Right renal cortex interstitium (tissue), 3 donors: ENCODE results near the gene CHST2. TPM values are rescaled to one million over a fixed set of nuclear protein-coding genes. Genes with fewer than 3 reads are reported as not detected.

Experiments
- DNase-seq, 3 donors: peaks; one replicate each; pipeline ENCODE4 v3.0.0-alpha.2; 2013; ENCODE audit warnings: low read depth in 3 of 3, low spot score in 2 of 3
- polyA plus RNA-seq, 3 donors: library from polyadenylated mRNA; unstranded; fragments of 120-200 nt; gene quantifications; one replicate each; pipeline ENCODE4 v1.2.1, GENCODE V29; 2013; ENCODE audit not compliant: insufficient read length in 3 of 3

CHST2 gene
- polyA plus RNA-seq, 3 donors, result 21.0 to 29.7 (median 28.0) TPM

DNA sequence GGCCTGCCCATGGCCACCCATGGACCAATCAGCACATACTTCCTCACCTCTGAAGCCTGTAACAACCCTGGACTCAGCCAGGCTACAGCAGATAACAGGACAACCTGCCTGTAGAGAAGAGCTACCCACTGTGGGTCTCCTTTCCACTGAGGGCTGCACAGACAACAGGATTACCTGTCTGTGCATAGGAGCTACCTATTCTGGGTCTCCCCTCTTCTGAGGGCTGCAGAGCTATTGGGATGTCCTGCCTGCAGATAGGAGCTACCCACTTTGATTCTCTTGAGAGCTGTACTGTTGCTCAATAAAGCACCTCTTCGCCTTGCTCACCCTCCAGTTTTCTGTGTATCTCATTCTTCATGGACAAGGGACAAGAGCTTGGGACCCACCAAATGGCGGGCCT lies 23.8 kb upstream of the CHST2 start:
- no peak for DNase-seq

DNA sequence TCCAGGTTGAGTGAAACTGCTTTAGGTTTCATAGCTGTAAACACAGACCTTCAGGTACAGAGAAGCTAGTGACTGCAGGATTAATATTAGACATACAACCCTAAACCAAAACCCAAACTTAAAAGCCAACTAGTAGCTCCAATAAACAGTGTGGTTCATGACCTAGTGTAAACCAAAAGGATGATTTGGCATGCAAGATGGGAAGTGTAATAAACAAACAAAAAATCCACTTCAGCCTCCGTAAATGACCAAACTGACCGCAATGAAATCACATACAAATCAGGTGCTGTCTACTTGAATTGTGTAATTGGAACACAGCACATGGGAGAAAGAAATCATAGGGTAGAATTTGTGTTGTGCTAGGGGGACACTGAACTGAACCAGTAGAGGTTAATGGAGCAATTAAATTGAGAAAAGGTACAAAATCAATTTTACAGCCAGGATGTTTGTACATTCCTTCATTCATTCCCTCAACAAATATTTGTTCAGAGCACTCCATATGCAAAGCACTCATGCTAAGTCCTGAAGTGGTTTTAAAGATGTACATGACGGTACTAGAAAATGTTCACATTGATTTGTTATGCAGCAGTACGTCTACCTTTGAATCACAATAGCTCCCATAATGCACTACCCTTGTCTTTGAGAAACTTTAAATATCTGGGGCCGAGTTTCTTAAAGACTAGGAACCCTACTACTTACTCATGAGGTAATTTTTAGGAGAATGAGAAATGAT lies 21.4 kb upstream of the CHST2 start:
- no peak for DNase-seq

DNA sequence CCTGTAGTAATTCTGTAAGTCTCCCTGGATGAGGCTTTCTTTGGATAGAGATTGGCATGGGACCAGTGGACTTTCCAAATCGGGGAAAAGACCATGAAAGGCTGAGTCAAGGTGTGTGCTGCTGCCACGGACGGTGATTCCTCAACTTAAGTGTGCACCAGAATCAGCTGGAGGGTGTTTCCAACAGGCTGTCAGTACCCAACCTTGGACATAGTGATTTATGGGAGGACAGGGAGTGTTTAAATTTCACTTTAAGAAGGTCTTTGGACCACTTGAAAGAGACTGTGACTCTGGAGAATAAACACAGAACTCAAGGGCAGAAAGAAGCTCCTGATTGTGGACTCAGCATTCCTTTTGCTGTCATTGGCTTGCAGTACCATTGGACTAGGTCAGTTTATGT lies 20.4 kb upstream of the CHST2 start:
- DNase-seq, result no peak

DNA sequence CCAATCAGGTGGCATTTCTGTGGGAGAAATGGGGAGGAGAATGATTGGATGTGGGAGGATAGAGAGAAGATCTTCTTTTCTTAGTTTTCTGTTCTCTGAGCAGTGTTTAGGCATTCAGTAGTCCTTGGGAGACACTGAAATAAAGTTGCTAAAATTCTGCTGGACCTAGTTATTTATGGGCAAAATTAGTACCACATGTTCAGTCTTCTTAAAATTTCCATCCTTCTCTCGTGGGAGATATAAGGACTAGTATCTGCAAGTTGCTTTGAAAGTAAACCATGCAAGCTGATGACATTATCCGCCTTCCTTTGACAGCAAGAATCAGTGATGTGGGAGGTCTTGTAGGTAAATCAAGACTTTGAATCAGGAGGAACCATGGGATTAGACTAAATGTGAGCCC lies 19.9 kb upstream of the CHST2 start:
- DNase-seq, result no peak

DNA sequence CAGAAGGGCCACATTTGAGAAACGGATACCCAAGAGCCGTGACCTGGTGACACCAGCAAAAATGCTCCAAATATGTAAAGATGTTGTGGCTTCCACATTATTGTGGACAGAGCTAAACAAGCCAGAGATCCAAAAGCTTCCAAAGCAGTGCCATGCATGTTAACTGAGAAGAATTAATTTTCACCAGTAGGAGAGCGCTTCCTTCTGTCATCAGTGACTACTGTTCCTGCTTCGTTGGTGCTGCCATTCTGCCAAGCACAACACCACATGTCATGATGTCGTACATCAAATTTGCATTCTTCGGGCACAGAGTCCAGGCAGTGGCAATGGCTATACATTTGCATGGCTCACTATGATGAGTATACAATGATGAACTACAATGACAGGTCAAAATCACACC lies 19.1 kb upstream of the CHST2 start:
- no peak for DNase-seq

DNA sequence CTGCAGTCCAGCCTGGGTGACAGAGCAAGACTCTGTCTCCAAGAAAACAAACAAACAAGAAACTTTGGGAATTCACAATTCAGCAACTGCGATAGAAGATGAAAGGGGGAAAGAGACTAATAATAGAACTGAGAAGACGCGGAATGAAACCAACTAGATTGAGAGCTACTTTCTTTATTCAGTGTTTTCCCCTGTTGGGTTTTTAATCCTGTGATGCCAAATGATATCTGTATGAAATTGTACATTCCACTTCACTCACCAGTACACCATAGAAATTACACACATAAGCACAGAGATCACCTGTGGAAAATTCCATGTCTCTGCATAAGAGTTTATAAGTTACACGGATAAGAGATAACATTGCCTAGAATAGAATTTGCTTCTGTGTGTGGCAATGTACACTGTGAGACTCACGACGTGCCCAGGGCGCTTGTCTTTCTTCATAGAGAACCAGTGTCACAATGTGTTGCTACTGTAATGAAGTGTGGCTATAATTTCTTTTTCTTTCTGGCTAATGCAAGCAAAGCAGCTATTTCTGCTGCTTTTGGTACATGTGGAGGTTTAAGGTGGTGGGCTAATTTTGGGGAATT lies 17.7 kb upstream of the CHST2 start:
- no peak for DNase-seq

DNA sequence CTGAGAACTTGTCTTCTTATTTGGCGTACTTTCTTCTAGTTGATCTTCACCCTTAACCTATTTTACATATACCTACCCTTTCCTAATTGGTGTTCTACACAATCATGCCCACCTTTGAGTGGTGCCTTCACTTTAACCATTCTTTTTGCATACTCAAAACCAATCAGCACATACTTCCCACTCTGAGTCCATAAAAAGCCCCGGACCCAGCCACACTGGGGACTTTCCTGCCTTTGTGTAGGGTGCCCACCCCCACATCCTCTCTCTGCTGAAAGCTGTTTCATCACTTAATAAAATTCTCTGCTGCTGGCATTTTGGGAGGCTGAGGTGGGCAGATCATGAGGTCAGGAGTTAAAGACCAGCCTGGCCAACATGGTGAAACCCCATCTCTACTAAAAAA lies 15.9 kb upstream of the CHST2 start:
- no peak for DNase-seq

DNA sequence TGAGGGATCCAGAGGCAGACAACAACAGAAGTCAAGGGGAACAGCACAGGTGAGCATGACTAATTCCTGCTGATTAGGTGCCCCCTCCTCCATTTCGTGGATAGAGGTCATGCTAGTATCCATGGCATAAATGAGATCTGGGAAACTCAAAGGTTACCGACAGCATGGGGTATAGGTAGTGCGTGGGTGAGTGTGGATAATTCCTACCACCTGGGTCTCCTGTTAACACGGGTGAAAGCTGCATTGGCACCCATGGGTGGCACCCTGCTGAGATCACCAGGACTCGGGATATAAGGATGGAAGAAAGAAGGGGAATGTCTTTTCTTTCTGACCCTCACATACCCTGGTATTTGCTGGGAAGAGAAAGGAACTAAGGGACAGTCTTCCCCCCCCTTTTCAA lies 14.4 kb upstream of the CHST2 start:
- no peak for DNase-seq

DNA sequence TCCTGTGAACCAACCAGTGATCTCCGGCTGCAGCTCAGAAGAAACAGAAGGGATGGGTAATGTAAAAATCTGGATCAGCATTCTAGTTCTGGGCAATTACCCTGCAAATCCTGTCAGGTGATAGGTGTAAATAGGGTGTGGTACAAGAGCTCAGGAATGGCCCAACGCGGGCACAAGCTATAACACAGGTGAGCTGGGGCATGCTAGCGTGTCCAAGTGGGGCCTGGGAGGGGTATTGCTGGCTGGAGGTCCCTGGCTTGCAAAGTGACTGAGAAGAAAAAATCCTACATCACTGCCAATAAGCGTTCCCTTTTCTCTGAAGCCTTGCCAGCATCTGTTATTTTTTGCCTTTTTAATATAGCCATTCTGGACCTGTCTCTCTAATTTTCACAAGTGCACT lies 9.7 kb upstream of the CHST2 start:
- DNase-seq, result no peak

DNA sequence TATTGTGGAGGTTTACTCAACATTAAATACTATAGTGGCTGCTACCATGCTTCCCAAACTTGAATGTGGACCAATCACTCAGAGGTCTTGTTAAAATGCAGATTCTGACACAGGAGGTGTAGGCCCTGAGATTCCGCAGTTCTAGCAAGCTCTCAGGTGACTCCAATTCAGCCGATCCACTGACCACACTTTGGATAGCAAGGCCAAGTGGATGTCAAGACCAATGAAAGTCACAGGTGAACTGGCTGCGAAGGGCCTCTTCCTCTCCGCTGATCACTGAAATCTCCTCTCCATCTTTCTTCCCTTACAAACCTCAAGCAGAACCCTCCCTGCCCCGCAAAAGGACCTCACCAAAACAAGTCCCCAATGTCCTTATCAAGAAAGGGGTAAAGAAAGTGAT lies 9.2 kb upstream of the CHST2 start:
- DNase-seq, result no peak

DNA sequence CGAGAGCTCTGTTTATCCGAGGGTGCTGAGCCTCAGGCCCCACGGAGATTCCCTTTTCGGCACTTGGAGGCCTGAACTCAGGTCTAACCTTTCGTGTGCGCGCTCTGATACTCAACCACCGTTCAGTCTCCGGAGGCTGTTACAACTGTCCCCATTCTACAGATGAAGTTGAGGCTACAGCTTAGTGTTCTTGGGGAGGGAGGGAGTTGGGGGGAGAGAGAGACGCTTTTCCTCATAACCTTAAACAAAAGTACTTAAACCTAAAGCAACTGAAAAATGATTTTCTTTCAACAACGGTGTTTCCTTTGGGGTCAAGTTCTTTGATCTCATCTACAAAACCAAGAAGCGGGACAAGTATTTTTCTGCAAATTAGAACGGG lies 952 bp upstream of the CHST2 start:
- no peak for DNase-seq

DNA sequence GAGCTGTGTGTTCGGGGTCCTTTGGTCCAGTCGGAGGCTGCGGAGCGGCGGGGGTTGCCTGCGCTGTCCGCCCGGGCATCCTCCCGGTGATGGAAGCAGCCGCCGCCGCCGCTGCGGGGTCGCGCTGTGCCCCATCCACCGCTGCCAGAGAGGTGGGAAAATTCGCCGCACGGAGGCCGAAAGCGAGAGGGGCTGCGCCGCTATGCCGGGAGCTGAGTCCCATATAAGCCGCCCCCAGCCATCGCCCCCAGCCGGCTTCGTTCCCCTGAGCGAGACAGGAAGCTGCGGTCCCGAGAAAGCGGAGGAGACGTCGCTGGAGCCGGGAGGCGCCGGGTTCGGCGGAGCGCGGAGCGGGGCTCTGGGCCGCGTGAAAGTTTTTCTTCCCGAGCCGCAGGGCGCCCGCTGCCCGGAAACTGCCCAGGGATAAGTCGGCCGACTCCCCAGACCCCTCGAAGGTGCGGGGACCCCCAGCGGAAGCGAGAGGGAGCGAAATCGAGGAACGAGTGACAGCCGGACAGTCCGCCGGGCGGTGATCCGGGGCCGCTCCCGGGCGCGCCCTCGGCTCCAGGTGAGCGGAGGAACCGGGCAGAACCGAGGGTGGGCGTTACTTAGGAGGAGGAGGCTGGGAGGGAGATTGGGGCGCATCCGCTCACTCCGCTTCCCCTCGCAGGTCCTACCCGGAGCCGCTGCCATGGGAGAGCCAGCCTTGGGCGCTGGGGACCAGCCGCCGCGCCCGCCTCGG lies 574 bp downstream of the CHST2 start:
- peak in 1 of 3 donors; percentile 17 for DNase-seq

DNA sequence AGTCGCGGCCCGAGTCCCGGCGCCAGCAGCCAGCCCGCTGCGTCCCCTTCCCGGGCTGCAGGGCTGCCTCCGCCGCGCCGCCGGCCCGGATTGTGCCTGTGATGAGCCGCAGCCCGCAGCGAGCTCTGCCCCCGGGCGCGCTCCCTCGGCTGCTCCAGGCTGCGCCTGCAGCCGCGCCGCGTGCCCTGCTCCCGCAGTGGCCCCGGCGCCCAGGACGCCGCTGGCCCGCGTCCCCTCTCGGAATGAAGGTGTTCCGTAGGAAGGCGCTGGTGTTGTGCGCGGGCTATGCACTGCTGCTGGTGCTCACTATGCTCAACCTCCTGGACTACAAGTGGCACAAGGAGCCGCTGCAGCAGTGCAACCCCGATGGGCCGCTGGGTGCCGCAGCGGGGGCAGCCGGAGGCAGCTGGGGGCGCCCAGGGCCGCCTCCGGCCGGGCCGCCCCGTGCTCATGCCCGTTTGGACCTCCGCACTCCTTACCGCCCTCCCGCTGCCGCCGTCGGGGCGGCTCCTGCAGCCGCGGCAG lies 1.2 kb downstream of the CHST2 start:
- no peak for DNase-seq

DNA sequence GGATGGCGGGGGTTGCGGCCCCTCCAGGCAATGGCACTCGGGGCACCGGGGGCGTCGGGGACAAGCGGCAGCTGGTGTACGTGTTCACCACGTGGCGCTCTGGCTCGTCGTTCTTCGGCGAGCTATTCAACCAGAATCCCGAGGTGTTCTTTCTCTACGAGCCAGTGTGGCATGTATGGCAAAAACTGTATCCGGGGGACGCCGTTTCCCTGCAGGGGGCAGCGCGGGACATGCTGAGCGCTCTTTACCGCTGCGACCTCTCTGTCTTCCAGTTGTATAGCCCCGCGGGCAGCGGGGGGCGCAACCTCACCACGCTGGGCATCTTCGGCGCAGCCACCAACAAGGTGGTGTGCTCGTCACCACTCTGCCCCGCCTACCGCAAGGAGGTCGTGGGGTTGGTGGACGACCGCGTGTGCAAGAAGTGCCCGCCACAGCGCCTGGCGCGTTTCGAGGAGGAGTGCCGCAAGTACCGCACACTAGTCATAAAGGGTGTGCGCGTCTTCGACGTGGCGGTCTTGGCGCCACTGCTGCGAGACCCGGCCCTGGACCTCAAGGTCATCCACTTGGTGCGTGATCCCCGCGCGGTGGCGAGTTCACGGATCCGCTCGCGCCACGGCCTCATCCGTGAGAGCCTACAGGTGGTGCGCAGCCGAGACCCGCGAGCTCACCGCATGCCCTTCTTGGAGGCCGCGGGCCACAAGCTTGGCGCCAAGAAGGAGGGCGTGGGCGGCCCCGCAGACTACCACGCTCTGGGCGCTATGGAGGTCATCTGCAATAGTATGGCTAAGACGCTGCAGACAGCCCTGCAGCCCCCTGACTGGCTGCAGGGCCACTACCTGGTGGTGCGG lies 1.9 kb downstream of the CHST2 start:
- no peak for DNase-seq

DNA sequence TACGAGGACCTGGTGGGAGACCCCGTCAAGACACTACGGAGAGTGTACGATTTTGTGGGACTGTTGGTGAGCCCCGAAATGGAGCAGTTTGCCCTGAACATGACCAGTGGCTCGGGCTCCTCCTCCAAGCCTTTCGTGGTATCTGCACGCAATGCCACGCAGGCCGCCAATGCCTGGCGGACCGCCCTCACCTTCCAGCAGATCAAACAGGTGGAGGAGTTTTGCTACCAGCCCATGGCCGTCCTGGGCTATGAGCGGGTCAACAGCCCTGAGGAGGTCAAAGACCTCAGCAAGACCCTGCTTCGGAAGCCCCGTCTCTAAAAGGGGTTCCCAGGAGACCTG lies 2.5 kb downstream of the CHST2 start:
- no peak for DNase-seq

DNA sequence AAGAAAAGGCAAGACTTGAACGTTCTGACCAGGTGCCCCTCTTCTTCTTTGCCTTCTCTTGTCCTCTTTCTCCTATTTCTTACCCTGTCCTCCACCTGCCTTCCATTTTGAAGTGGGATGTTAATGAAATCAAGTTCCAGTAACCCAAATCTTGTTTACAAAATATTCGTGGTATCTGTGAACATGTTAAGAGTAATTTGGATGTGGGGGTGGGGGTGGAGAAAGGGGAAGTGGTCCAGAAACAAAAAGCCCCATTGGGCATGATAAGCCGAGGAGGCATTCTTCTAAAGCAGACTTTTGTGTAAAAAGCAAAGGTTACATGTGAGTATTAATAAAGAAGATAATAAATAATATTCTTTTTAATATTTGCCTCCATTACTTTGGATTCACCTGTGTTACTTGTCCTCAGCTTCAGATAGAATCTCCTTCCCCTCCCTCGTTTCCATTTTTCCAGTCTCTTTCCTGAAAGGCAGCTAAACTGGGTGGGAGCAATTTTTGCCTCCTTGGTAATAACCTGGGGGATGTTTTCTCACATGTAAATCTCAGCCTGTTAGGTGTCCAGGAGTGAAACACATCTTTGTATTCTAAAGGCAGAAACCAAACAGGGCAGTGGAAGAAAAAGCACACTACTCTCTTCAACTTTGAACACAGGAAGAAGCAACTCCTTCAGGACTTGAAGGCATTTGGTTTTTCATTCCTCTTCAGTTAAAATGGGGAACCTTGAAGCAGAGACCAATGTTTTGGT lies 3.2 kb downstream of the CHST2 start:
- DNase-seq, result no peak

DNA sequence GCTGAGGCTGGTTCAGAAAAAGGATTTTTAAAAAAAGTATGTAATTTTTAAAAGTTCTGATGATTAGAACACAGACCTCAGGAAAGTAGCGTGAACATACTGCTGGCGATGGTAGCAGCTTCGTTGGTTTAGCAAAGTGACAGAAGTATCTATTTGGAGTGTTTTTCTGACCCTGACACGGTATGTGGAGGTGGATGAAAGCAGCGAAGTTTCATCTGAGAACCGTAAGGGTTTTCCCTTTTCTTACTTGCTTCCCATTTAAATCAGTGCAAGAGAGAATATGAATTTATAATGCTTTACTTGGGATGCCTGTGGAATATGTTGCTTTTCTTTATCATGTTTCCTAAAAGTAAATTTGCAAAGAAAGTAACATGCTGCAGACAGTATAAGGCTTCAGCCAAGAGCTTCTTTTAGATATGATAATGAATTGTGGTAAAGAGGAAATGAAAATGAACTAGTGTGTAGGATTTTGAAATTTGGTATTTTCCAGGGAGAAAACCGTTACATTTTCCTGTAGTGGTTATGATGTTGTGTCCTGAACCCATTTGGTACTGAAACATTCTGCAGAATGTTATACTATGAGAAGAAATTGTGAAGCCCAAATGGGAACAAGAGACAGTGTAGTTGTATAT lies 3.9 kb downstream of the CHST2 start:
- no peak for DNase-seq

DNA sequence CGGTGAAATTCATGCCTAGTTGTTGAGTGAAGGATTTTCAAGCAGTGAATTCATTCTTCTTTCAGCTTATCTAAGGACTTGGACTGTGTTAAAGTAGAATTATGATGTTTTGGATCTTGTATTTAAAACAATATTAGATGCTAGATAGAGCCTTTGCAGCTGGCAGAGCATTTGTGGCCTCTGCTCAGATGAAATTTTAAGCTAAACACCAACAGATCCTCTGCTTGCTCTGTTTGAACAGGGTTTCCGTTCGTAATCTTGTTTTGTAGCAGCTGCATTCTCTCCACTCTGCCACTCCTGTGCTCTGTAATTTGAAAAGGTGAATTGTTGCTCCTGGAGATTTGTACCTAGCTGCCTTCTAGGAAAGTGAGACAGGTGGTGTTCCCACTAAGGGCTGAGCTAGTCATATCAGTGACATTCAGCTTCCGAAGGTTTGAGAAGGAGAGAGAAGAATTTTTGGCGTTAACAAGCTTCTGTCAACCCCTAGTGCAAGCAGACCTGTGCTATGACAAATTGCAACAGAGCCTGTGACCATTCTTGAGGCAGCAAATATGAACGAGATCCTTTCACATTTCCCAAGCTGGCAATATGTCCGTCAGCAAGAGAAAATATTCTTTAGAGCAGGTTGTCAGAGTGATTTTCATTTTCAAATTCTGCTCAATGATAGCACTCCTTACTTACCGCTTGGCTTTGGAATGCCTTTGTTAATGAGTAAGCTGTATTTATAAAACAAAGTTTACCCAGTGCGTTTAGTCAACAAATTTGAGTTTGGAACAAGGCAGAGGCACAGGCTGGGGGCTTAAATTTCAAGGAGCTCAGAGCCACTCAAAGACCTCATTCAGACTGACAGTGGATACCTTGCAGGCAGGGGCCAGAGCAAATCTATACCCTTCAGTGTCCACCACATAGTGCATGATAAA lies 5.3 kb downstream of the CHST2 start:
- no peak for DNase-seq

DNA sequence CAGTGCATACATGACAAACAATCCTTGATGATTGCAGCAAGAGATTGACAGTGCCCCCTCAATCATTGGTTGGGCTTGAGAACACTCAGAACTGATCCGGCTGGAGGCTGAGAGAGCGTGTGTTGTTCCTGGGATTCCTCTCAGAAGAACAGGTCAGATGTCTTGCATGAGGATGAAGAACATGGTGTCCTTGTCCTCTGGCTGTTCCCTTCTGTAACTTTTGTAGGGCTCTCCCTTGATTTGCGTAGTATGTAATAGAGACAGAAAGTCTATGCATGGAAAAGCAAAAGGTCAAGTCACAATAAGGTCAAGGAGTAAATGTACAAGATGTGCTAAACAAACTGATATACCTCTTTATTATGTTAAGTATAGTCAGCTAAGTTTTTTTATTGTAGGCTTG lies 8.2 kb downstream of the CHST2 start:
- DNase-seq, result no peak
